Activated CD4-positive, alpha-beta T cell treated with anti-CD3 and anti-CD28 coated beads for 24 hours (primary cell): Measurements from ENCODE around the gene RGS17.
"Not testable (repeated sequence)": the region's sequence is repeated elsewhere in the genome, so short reads cannot be mapped to it uniquely, and the experiment has no call there.

Source experiments
- DNase-seq, 2 donors: peaks; one replicate each; pipeline ENCODE4 v3.0.0-alpha.2; 2020; ENCODE audit warnings: low read depth in 2 of 2

RGS17 gene

GRCh38 chr6:152985300-152985699, 145.8 kb downstream of the RGS17 start:
- DNase-seq: not testable (repeated sequence)

DNA sequence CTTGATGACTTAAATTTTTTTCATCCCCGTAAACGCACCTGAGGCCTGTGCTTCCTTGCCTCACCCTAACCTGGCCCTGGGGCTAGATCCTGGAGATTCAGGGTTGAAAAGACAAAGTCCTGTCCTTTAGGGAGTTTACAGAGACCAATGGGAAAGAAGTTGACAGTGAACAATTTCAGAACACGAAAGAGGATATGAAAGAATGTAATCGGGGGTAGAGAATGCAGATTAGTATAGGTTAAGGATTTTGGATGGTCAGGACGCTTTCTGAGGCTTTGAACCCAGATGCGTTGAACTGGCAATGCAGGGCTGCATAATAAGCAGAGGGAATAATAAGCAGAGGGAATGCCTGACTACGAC, 146.6 kb downstream of the RGS17 start:
- no peak for DNase-seq

DNA sequence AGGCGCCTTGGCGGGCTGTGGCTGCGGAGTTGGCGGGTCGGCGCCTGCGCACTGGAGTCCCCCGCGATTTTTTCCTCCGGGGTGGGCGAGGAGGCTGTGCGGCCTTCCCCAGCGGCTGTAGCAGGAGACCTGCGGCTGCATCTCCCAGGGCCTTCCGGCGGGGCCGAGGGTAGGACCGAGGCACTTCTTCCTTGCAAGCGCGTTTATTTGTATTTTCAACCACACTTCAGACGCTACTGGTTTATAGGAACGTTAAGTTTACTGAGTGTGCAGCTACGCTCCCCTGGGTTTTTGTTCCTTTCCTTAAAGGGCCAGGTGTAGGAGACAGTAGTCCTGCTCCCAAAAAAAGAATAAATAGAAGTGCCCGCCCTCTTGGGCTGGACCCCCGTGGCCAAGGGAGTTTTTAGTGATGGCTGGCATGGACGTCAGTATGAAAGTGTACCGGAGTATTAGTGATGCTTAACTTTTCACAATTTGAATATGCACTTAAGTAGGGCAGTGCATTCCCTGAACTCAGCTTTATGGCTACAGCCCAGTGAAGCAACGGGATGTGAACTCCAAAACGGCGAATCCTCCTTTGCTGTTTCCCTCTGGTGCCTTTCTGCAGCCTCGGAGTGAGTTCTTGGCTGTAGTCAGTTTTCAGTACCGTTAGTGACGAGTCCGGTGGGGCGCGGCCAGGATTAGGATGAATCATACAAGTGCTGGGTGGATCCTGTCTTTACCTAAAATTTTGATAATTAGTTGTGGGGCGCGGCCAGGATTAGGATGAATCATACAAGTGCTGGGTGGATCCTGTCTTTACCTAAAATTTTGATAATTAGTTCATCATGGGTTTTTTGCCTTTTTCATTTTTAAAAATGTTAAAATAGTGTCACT, 147.2 kb downstream of the RGS17 start:
- peak; percentile 59 to 91 for DNase-seq

DNA sequence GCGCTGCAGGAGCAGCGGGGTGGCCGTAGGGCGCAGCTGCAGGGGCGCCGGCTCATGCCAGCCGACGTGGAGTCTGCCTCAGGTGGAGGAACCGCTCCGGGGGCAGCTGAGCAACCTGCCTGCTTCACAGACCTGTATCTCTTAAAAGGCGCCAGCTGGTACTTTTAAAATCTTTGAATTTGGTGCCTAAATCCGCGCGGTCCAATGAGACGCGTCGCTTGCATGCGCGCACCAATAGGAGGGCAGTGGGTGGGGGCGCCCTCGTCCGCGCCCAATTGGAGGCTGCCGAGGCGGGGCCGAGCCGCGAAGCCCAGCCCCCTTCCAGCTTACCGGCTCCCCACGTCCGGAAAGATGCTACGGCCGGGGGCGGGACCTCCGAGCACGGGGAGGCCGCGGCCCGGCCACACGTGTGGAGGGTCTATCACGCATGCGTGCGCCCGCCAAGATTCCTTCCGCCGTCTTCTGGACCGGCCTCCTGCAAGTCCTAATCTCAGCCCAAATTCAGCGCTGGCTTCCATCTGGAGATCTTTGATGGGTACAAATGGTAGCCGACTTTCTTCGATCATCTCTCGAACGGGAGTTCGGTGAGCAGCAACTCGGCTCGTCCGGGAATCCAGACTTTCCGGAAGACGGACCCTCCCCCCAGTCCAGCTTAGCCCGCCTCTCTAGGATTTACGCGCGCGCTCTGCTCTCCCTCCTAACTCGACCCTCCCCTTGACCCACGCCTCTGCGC, 148.0 kb downstream of the RGS17 start, which contains the start of gene FBXO5:
TSS of gene FBXO5 (minus strand) at position 138 of the 733 bp plus-strand sequence. CDS start at position 56, 82 bp downstream.
- peak; percentile 90 to 95 for DNase-seq

GRCh38 chr6:152981989-152982903, 148.8 kb downstream of the RGS17 start:
- peak in 1 of 2 donors; percentile 22 for DNase-seq

DNA sequence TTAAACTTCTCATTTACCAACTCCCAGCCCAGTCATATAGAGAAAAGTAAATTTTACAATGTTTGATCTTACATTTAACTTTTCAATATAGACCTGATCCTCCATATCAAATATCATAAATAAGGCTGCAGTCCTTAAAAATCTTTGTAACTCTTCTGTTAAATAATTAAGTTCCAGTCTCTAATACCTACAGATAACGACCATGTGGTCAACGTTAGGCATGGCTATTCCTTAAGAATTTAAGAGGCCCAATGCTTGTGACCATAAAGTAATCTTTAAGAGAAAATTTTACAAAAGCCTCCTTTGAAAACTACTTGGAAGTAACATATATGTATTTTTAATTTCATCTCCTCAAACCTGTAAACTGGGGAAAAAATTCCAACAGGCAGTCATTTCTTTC, 149.9 kb downstream of the RGS17 start:
- no peak for DNase-seq

GRCh38 chr6:152980656-152981055, 150.4 kb downstream of the RGS17 start:
- no peak for DNase-seq

- no peak for DNase-seq
Measured at GRCh38 chr6:152979116-152979515, 152.0 kb downstream of the RGS17 start.

DNA sequence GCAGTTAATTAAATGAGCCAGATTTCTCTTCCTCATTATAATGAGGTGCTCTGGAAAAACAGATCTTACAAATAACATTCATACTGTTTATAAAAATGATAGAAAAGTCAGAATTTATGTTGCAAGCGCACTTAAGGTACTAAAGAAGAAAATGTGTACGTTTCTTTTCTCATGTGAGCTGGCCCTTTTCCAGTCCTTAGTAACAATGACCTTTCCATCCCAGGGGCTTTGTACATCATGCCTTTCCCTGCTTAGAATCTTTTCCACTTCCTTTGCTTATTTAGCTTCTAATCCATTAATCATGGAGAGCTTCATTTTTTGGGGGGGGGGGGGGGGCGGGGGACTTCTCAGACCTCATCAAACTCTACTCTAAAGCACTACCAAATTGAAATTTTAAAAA, 153.0 kb downstream of the RGS17 start:
- DNase-seq: no peak

- no peak for DNase-seq
Measured at GRCh38 chr6:152977556-152977955, 153.5 kb downstream of the RGS17 start.

- no peak for DNase-seq
Measured at GRCh38 chr6:152976749-152977148, 154.3 kb downstream of the RGS17 start.

- DNase-seq: no peak
Measured at GRCh38 chr6:152975204-152975915, 155.7 kb downstream of the RGS17 start.

DNA sequence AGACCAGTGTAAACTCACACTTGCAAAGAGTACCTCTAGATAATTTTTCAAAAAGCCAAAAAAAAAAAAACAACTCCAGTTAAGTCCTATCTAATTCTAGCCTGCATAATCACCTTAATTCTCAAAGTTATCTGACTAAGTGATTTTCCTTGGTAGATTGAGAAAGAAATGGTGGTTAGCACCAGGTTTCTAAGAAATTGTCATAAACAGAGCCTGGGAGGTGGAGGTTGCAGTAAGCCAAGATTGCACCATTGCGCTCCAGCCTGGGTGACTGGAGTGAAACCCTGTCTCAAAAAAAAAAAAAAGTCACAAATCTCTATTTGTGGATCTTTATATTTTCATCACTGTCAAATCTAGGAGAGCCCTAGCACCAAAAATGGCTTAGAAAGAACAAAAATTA, 157.2 kb downstream of the RGS17 start:
- DNase-seq: no peak

GRCh38 chr6:152969688-152970418, 161.2 kb downstream of the RGS17 start:
- DNase-seq: no peak

GRCh38 chr6:152966168-152966894, 164.8 kb downstream of the RGS17 start:
- DNase-seq: not testable (repeated sequence)

GRCh38 chr6:152959333-152959732, 171.7 kb downstream of the RGS17 start:
- DNase-seq: no peak

GRCh38 chr6:152957796-152958195, 173.3 kb downstream of the RGS17 start:
- DNase-seq: no peak
